IPS-18c (cell line): ENCODE measurements around the gene ACVRL1.

Experiments
- H3K4me3 ChIP-seq: 2 replicates; pipeline ENCODE4 v1.7.0; 2013; ENCODE audit warnings: low read depth, mild to moderate bottlenecking, low read length, moderate library complexity; ENCODE audit not compliant: insufficient read depth
- H3K9me3 ChIP-seq: one replicate; pipeline ENCODE4 v1.6.1; 2013; ENCODE audit warnings: mild to moderate bottlenecking, low read length, moderate library complexity; ENCODE audit not compliant: control insufficient read depth, insufficient read depth

The ACVRL1 gene

GRCh38 chr12:51922762-51923505 is 15.6 kb downstream of the ACVRL1 start:
- no peak overlapping the region for H3K4me3 ChIP-seq
- no peaks in the 10 kb centered on the region for H3K9me3 ChIP-seq

- no peaks in the 10 kb centered on the region for H3K9me3 ChIP-seq
- peak overlapping the region; percentile 25; the same call in 1 of the 2 replicates for H3K4me3 ChIP-seq
These were observed 16.4 kb downstream of the ACVRL1 start for GRCh38 chr12:51923506-51924365.

- Histone ChIP-seq H3K4me3 (no peak overlapping the region), H3K9me3 (no peaks in the 10 kb centered on the region)
These were observed 17.4 kb downstream of the ACVRL1 start for GRCh38 chr12:51924551-51925319.

GRCh38 chr12:51925346-51926063 is 18.2 kb downstream of the ACVRL1 start:
- no peak overlapping the region for H3K4me3 ChIP-seq

GRCh38 chr12:51926064-51926632 is 18.8 kb downstream of the ACVRL1 start:
- H3K9me3 ChIP-seq, result no peaks in the 10 kb centered on the region
- no peak overlapping the region for H3K4me3 ChIP-seq

More at GRCh38 chr12:51925346-51926063, 18.2 kb downstream of the ACVRL1 start:
- H3K9me3 ChIP-seq, result no peaks in the 10 kb centered on the region

- Histone ChIP-seq H3K9me3 (no peaks in the 10 kb centered on the region), H3K4me3 (no peak overlapping the region)
These were observed 19.4 kb downstream of the ACVRL1 start for GRCh38 chr12:51926718-51927117.

GRCh38 chr12:51932218-51933076 is 25.1 kb downstream of the ACVRL1 start:
- Histone ChIP-seq H3K4me3 (no peak overlapping the region), H3K9me3 (no peaks in the 10 kb centered on the region)

- Histone ChIP-seq H3K4me3 (no peak overlapping the region), H3K9me3 (no peaks in the 10 kb centered on the region)
These were observed 26.8 kb downstream of the ACVRL1 start for GRCh38 chr12:51934080-51934479.

GRCh38 chr12:51937926-51938325 is 30.6 kb downstream of the ACVRL1 start:
- no peaks in the 10 kb centered on the region for H3K9me3 ChIP-seq

GRCh38 chr12:51938726-51939125 is 31.4 kb downstream of the ACVRL1 start:
- no peaks in the 10 kb centered on the region for H3K9me3 ChIP-seq

More at GRCh38 chr12:51937926-51938325, 30.6 kb downstream of the ACVRL1 start:
- no peak overlapping the region for H3K4me3 ChIP-seq

GRCh38 chr12:51941011-51941581 is 33.8 kb downstream of the ACVRL1 start:
- Histone ChIP-seq H3K4me3 (no peak overlapping the region), H3K9me3 (no peaks in the 10 kb centered on the region)

More at GRCh38 chr12:51938726-51939125, 31.4 kb downstream of the ACVRL1 start:
- no peak overlapping the region for H3K4me3 ChIP-seq

- Histone ChIP-seq H3K9me3 (no peaks in the 10 kb centered on the region), H3K4me3 (no peak overlapping the region)
These were observed 34.3 kb downstream of the ACVRL1 start for GRCh38 chr12:51941604-51942003.

GRCh38 chr12:51942056-51942455 is 34.8 kb downstream of the ACVRL1 start:
- Histone ChIP-seq H3K9me3 (no peaks in the 10 kb centered on the region), H3K4me3 (no peak overlapping the region)

GRCh38 chr12:51942501-51943000 is 35.2 kb downstream of the ACVRL1 start:
- Histone ChIP-seq H3K4me3 (no peak overlapping the region), H3K9me3 (no peaks in the 10 kb centered on the region)

- no peaks in the 10 kb centered on the region for H3K9me3 ChIP-seq
- no peak overlapping the region for H3K4me3 ChIP-seq
These were observed 36.0 kb downstream of the ACVRL1 start for GRCh38 chr12:51943346-51943745.
